OCI-LY1 (cell line): Measurements from ENCODE around the gene ZIM2.

Source experiments
- H2AFZ ChIP-seq: fragments of 200-600 bp; sonication (generic), shearing (Covaris generic); 2 replicates; pipeline ENCODE4 v1.6.0; 2014; ENCODE audit warnings: antibody characterized with exemption, mild to moderate bottlenecking, low read length
- H3F3A ChIP-seq: fragments of 200-600 bp; sonication (generic), shearing (Covaris generic); 2 replicates; pipeline ENCODE4 v1.6.0; 2014; ENCODE audit warnings: mild to moderate bottlenecking, antibody characterized with exemption, low read length, moderate library complexity; ENCODE audit not compliant: insufficient read depth
- H3K27ac ChIP-seq: fragments of 200-600 bp; sonication (generic); 2 replicates; pipeline ENCODE4 v1.5.1; 2014; ENCODE audit warnings: low read length, mixed run types, mild to moderate bottlenecking, low read depth; ENCODE audit not compliant: poor library complexity, severe bottlenecking
- H3K27me3 ChIP-seq: fragments of 200-600 bp; sonication (generic); 2 replicates; pipeline ENCODE4 v1.6.0; 2014; ENCODE audit warnings: antibody characterized with exemption, mild to moderate bottlenecking, low read length, moderate library complexity; ENCODE audit not compliant: insufficient read depth
- H3K36me3 ChIP-seq: fragments of 200-600 bp; sonication (generic); 2 replicates; pipeline ENCODE4 v1.6.1; 2014; ENCODE audit warnings: mild to moderate bottlenecking, antibody characterized with exemption, low read length, moderate library complexity, mixed read lengths; ENCODE audit not compliant: insufficient read depth
- H3K4me1 ChIP-seq: fragments of 200-600 bp; sonication (generic); 2 replicates; pipeline ENCODE4 v1.5.1; 2014; ENCODE audit warnings: mild to moderate bottlenecking, low read length, moderate library complexity; ENCODE audit not compliant: insufficient read depth, severe bottlenecking
- H3K4me2 ChIP-seq: fragments of 200-600 bp; sonication (generic), shearing (Covaris generic); 2 replicates; pipeline ENCODE4 v1.6.1; 2014; ENCODE audit warnings: low read length
- H3K4me3 ChIP-seq: fragments of 200-600 bp; sonication (generic); 2 replicates; pipeline ENCODE4 v1.5.1; 2014; ENCODE audit warnings: low read length, low read depth, mild to moderate bottlenecking, mixed read lengths; ENCODE audit not compliant: poor library complexity, severe bottlenecking
- H3K79me2 ChIP-seq: fragments of 200-600 bp; shearing (Covaris generic); 2 replicates; pipeline ENCODE4 v1.6.1; 2016; ENCODE audit warnings: mixed run types, low read length, mixed read lengths; ENCODE audit not compliant: insufficient read depth
- H3K9ac ChIP-seq: fragments of 200-600 bp; sonication (generic), shearing (Covaris generic); 2 replicates; pipeline ENCODE4 v1.6.1; 2014; ENCODE audit warnings: mild to moderate bottlenecking, low read length, mixed read lengths
- H3K9me2 ChIP-seq: fragments of 200-600 bp; sonication (generic), shearing (Covaris generic); 2 replicates; pipeline ENCODE4 v1.6.1; 2014; ENCODE audit warnings: low read depth, mild to moderate bottlenecking, low read length, mixed read lengths
- H3K9me3 ChIP-seq: fragments of 200-600 bp; shearing (Covaris generic); 2 replicates; pipeline ENCODE4 v1.6.1; 2014; ENCODE audit warnings: low read length, mixed read lengths
- H4K20me1 ChIP-seq: fragments of 200-600 bp; sonication (generic), shearing (Covaris generic); 2 replicates; pipeline ENCODE4 v1.6.0; 2016; ENCODE audit warnings: mild to moderate bottlenecking, low read length; ENCODE audit not compliant: insufficient read depth
- CTCF ChIP-seq: fragments of 200-600 bp; sonication (generic), shearing (Covaris generic); IDR thresholded peaks from 2 replicates; pipeline ENCODE4 v1.5.1; 2017; ENCODE audit warnings: mild to moderate bottlenecking, antibody characterized with exemption, low read length, moderate library complexity, mixed read lengths
- EZH2 ChIP-seq: fragments of 200-600 bp; sonication (generic), shearing (Covaris generic); IDR thresholded peaks from 2 replicates; pipeline ENCODE4 v1.8.0; 2017; ENCODE audit warnings: borderline replicate concordance, mixed run types, mild to moderate bottlenecking, antibody characterized with exemption, low read length, moderate library complexity, mixed read lengths

Gene ZIM2

GRCh38 chr19:56821675-56822074, 18.9 kb downstream of the ZIM2 start:
- no peaks in the 10 kb centered on the region for H3K9me2 ChIP-seq
- no peak overlapping the region for H3K4me3 ChIP-seq
- H3K4me1 ChIP-seq: no peaks in the 10 kb centered on the region
- H2AFZ ChIP-seq: no peak overlapping the region
- H3K79me2 ChIP-seq: no peaks in the 10 kb centered on the region
- H3K9me3 ChIP-seq: no peaks in the 10 kb centered on the region
- TF ChIP-seq EZH2 (no peak), CTCF (no peak)
- H3F3A ChIP-seq: no peaks in the 10 kb centered on the region
- H3K27me3 ChIP-seq: peaks cover 7% of the 10 kb centered on the region; the same call in 1 of the 2 replicates
- no peak overlapping the region for H3K4me2 ChIP-seq
- no peak overlapping the region for H3K9ac ChIP-seq
- no peaks in the 10 kb centered on the region for H3K36me3 ChIP-seq
- no peaks in the 10 kb centered on the region for H4K20me1 ChIP-seq
- H3K27ac ChIP-seq: no peak overlapping the region

GRCh38 chr19:56821209-56821608, 19.3 kb downstream of the ZIM2 start:
- Histone ChIP-seq H3K9me2 (no peaks in the 10 kb centered on the region), H3K27me3 (peaks cover 7% of the 10 kb centered on the region; the same call in 1 of the 2 replicates), H3K36me3 (no peaks in the 10 kb centered on the region), H3K4me1 (no peaks in the 10 kb centered on the region), H3K27ac (no peak overlapping the region), H3K4me2 (no peak overlapping the region), H2AFZ (no peak overlapping the region), H3F3A (no peaks in the 10 kb centered on the region), H3K4me3 (no peak overlapping the region), H3K79me2 (no peaks in the 10 kb centered on the region), H3K9me3 (no peaks in the 10 kb centered on the region), H4K20me1 (no peaks in the 10 kb centered on the region), H3K9ac (no peak overlapping the region)
- TF ChIP-seq EZH2: no peak

- Histone ChIP-seq H3K27me3 (peaks cover 7% of the 10 kb centered on the region; the same call in 1 of the 2 replicates), H3K9ac (no peak overlapping the region), H3K36me3 (no peaks in the 10 kb centered on the region), H3F3A (no peaks in the 10 kb centered on the region), H3K4me1 (no peaks in the 10 kb centered on the region), H3K4me3 (no peak overlapping the region), H3K79me2 (no peaks in the 10 kb centered on the region), H3K4me2 (no peak overlapping the region), H3K27ac (no peak overlapping the region), H3K9me2 (no peaks in the 10 kb centered on the region), H2AFZ (no peak overlapping the region), H3K9me3 (no peaks in the 10 kb centered on the region), H4K20me1 (no peaks in the 10 kb centered on the region)
- no peak for TF ChIP-seq CTCF
- TF ChIP-seq EZH2: no peak
These were observed 21.4 kb downstream of the ZIM2 start for GRCh38 chr19:56819166-56819565.

GRCh38 chr19:56814656-56815055, 25.9 kb downstream of the ZIM2 start:
- no peaks in the 10 kb centered on the region for H3K4me1 ChIP-seq
- H3K36me3 ChIP-seq: no peaks in the 10 kb centered on the region
- H3K9me2 ChIP-seq: no peaks in the 10 kb centered on the region
- H3K9ac ChIP-seq: no peak overlapping the region
- no peak overlapping the region for H2AFZ ChIP-seq
- H3K4me3 ChIP-seq: no peak overlapping the region
- 0 out of 2 replicates have a peak, but pooled peaks cover 7% of the 10 kb centered on the region for H3K27me3 ChIP-seq
- no peaks in the 10 kb centered on the region for H3K79me2 ChIP-seq
- no peak overlapping the region for H3K27ac ChIP-seq
- H3K4me2 ChIP-seq: no peak overlapping the region
- no peaks in the 10 kb centered on the region for H3K9me3 ChIP-seq
- H4K20me1 ChIP-seq: no peaks in the 10 kb centered on the region
- TF ChIP-seq EZH2 (no peak), CTCF (no peak)
- H3F3A ChIP-seq: no peaks in the 10 kb centered on the region
